ENCODE data around the gene BIRC2.

BIRC2 gene

GRCh38 chr11:102306817-102307726, 39.9 kb upstream of the BIRC2 start:
- ChIA-PET POLR2A (no interaction called here), CTCF (interaction anchor here (0.6 to 4.1 kb wide), 6 partner anchors 10 to 306 kb away, joined by 3 to 40 read pairs (median 4); partner anchors contain the start of gene BIRC3)
- TF ChIP-seq CTCF (IDR thresholded peaks at IDR 0.05; ENCODE audit: control extremely low read depth, extremely low read depth, low read depth, missing control alignments), result no peak
- no peak for DNase-seq (ENCODE audit: extremely low spot score)

GRCh38 chr11:102307727-102308038, 39.3 kb upstream of the BIRC2 start:
- ChIA-PET CTCF (interaction anchor here (0.7 to 4.1 kb wide), 5 partner anchors 13 to 305 kb away, joined by 3 to 40 read pairs (median 5); no protein-coding TSS in a partner anchor), POLR2A (no interaction called here)
- no peak for TF ChIP-seq CTCF (IDR thresholded peaks at IDR 0.05; ENCODE audit: control extremely low read depth, extremely low read depth, low read depth, missing control alignments)
- no peak for DNase-seq (ENCODE audit: extremely low spot score)

- DNase-seq (ENCODE audit: extremely low spot score), result no peak
- CTCF ChIA-PET, result interaction anchor here (0.8 to 9.6 kb wide), 6 partner anchors 9 to 311 kb away, joined by 3 to 90 read pairs (median 4); no protein-coding TSS in a partner anchor
- no peak for TF ChIP-seq CTCF (IDR thresholded peaks at IDR 0.05; ENCODE audit: control extremely low read depth, extremely low read depth, low read depth, missing control alignments)
- POLR2A ChIA-PET, result no interaction called here
These were observed 37.1 kb upstream of the BIRC2 start for GRCh38 chr11:102309621-102310541.

- ChIA-PET POLR2A (no interaction called here), CTCF (interaction anchor here (0.8 to 9.6 kb wide), 4 partner anchors 18 to 354 kb away, joined by 3 to 90 read pairs (median 12); no protein-coding TSS in a partner anchor)
- DNase-seq (ENCODE audit: extremely low spot score), result no peak
- TF ChIP-seq CTCF (IDR thresholded peaks at IDR 0.05; ENCODE audit: control extremely low read depth, extremely low read depth, low read depth, missing control alignments), result no peak
These were observed 34.3 kb upstream of the BIRC2 start for GRCh38 chr11:102312667-102313066.

- ChIA-PET CTCF (interaction anchor here (1.0 to 9.6 kb wide), 8 partner anchors 8 to 300 kb away, joined by 3 to 90 read pairs (median 4); no protein-coding TSS in a partner anchor), POLR2A (no interaction called here)
- DNase-seq (ENCODE audit: extremely low spot score), result no peak
- TF ChIP-seq CTCF (IDR thresholded peaks at IDR 0.05; ENCODE audit: control extremely low read depth, extremely low read depth, low read depth, missing control alignments), result no peak
These were observed 33.6 kb upstream of the BIRC2 start for GRCh38 chr11:102313238-102313940.

Data from GM10248 (cell line).